Osteocyte (in vitro differentiated cells): ENCODE data around the gene PHACTR2. TPM values are rescaled to one million over a fixed set of nuclear protein-coding genes. Genes with fewer than 3 reads are reported as not detected.
"Not testable (repeated sequence)": the region's sequence is repeated elsewhere in the genome, so short reads cannot be mapped to it uniquely, and the experiment has no call there.

Source experiments
- DNase-seq: peaks from one replicate; pipeline ENCODE4 v3.0.0; 2021; ENCODE audit warnings: mixed read lengths; ENCODE audit not compliant: unreplicated experiment; ENCODE audit errors: extremely low spot score
- H3K27ac Mint-ChIP-seq: one replicate; pipeline ENCODE4 v1.8.0; 2021; ENCODE audit warnings: mild to moderate bottlenecking, mixed read lengths; ENCODE audit not compliant: unreplicated experiment
- H3K27me3 Mint-ChIP-seq: one replicate; pipeline ENCODE4 v1.8.0; 2021; ENCODE audit warnings: mixed read lengths; ENCODE audit not compliant: unreplicated experiment
- H3K36me3 Mint-ChIP-seq: one replicate; pipeline ENCODE4 v1.8.0; 2021; ENCODE audit warnings: mixed read lengths; ENCODE audit not compliant: unreplicated experiment
- H3K4me1 Mint-ChIP-seq: one replicate; pipeline ENCODE4 v1.8.0; 2021; ENCODE audit warnings: mixed read lengths; ENCODE audit not compliant: unreplicated experiment
- H3K4me3 Mint-ChIP-seq: one replicate; pipeline ENCODE4 v1.8.0; 2021; ENCODE audit warnings: mild to moderate bottlenecking, moderate library complexity, mixed read lengths; ENCODE audit not compliant: unreplicated experiment
- H3K9me3 Mint-ChIP-seq: one replicate; pipeline ENCODE4 v1.8.0; 2021; ENCODE audit warnings: mixed read lengths; ENCODE audit not compliant: unreplicated experiment
- CTCF ChIP-seq: fragments of 200-600 bp; sonication (generic); IDR thresholded peaks from 2 replicates; pipeline ENCODE4 v1.5.0; 2021; ENCODE audit warnings: antibody characterized with exemption, mild to moderate bottlenecking, moderate library complexity
- total RNA-seq: library from RNA; stranded (reverse); gene quantifications from 2 replicates; pipeline ENCODE4 v1.2.1, GENCODE V29; 2021

Gene PHACTR2
- total RNA-seq, 1 donor from 2014 or later = 312 TPM

- Mint-ChIP-seq H3K9me3 (peaks cover 9% of the 10 kb centered on the region), H3K27me3 (no peaks in the 10 kb centered on the region), H3K27ac (peak overlapping the region; percentile 4), H3K36me3 (peaks cover 72% of the 10 kb centered on the region), H3K4me3 (no peak overlapping the region), H3K4me1 (peaks cover 14% of the 10 kb centered on the region)
- DNase-seq = no peak
- TF ChIP-seq CTCF = no peak
Observed at GRCh38 chr6:143783077-143783476, 105.3 kb downstream of the PHACTR2 start.

DNA sequence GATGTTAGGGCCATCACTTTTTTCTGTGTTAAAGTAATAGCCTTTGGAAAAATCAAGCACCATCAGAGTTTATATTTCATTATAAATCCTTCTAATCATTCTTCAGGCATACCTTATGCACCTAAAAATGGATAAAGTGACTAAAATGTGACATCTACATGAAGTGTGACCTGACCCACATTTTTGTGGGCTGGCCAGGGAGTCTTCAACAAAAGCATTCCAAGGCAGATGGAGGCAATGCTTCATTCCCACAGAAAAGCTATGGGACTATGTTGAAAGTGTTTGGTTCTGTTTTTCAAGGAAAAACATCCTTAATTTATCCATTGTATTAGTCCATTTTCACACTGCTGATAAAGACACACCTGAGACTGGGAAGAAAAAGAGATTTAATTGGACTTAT is 106.6 kb downstream of the PHACTR2 start:
- peak overlapping the region; percentile 4 for H3K27ac Mint-ChIP-seq

DNA sequence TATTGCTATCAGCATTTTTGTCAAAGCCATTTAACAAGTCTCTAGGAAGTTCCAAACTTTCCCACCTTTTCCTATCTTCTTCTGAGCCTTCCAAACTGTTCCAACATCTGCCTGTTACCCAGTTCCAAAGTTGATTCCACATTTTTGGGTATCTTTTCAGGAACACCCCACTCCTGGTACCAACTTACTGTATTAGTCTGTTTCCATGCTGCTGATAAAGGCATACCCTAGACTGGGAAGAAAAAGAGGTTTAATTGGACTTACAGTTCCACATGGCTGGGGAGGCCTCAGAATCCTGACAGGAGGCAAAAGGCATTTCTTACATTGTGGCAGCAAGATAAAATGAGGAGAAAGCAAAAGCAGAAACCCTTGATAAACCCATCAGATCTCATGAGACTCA is 108.6 kb downstream of the PHACTR2 start:
- DNase-seq, H3K27ac Mint-ChIP-seq, H3K27me3 Mint-ChIP-seq, H3K9me3 Mint-ChIP-seq, H3K4me3 Mint-ChIP-seq: not testable (repeated sequence)
- peaks cover 15% of the 10 kb centered on the region for H3K4me1 Mint-ChIP-seq
- H3K36me3 Mint-ChIP-seq = peaks cover 77% of the 10 kb centered on the region

More for the DNA sequence above, 106.6 kb downstream of the PHACTR2 start:
- H3K4me3 Mint-ChIP-seq = no peak overlapping the region
- H3K36me3 Mint-ChIP-seq = peaks cover 70% of the 10 kb centered on the region
- TF ChIP-seq CTCF = no peak
- H3K27me3 Mint-ChIP-seq = no peaks in the 10 kb centered on the region
- peaks cover 9% of the 10 kb centered on the region for H3K9me3 Mint-ChIP-seq
- DNase-seq = no peak
- peaks cover 14% of the 10 kb centered on the region for H3K4me1 Mint-ChIP-seq

DNA sequence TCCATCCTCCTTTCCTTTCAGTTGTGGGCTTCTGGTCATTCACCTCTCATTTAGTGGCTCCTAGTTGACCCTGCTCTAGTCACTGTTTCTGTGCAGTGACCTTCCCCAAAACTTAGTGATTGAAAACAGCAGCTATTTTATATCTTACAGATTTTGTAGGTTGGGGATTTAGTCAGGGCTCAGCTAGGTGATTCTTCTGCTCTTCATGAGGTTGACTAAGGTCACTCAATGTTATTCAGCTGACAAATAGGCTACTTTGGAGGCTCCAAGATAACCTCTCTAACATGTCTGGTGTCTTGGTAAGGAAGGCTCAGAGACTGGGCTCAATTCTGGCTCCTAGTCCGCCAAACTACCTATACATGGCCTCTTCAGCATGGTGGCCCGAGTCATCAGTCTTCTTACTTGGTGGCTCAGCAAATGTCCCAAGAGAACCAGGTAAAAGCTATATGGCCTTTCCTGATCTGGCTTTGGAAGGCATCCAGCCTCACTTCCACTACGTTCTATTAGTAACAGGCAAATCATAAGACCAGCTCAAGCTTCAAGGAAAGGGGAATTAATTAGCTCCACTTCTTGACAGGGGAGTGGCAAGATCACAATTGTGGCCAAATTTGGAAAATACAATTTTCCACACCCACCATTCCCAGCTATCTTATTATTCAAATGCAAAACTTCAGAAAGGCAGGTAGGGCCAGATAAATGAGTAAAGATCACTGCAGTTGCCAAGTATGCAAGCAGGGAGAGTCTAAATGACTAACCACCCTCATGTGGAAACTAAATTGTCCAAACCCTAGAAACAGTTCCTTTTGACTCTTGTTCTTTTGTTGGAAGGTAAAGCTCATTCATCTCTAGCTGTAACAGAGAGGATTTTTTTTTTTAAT is 114.9 kb downstream of the PHACTR2 start:
- H3K4me3 Mint-ChIP-seq = no peak overlapping the region
- TF ChIP-seq CTCF = no peak

GRCh38 chr6:143793280-143793619 is 115.5 kb downstream of the PHACTR2 start:
- Mint-ChIP-seq H3K27ac (no peak overlapping the region), H3K4me1 (peaks cover 1% of the 10 kb centered on the region), H3K27me3 (no peaks in the 10 kb centered on the region), H3K4me3 (no peak overlapping the region), H3K9me3 (no peaks in the 10 kb centered on the region), H3K36me3 (peaks cover 74% of the 10 kb centered on the region)
- TF ChIP-seq CTCF = no peak
- no peak for DNase-seq

More for the DNA sequence above, 114.9 kb downstream of the PHACTR2 start:
- Mint-ChIP-seq H3K36me3 (peaks cover 71% of the 10 kb centered on the region), H3K9me3 (no peaks in the 10 kb centered on the region), H3K27me3 (no peaks in the 10 kb centered on the region), H3K4me1 (peaks cover 1% of the 10 kb centered on the region), H3K27ac (no peak overlapping the region)
- no peak for DNase-seq

DNA sequence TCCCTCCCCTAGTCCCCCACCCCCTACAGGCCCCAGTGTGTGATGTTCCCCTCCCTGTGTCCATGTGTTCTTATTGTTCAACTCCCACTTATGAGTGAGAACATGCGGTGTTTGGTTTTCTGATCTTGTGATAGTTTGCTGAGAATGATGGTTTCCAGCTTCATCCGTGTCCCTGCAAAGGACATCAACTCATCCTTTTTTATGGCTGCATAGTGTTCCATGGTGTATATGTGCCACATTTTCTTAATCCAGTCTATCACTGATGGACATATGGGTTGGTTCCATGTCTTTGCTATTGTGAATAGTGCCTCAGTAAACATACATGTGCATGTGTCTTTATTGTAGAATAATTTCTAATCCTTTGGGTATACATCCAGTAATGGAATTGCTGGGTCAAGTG is 118.8 kb downstream of the PHACTR2 start:
- DNase-seq, H3K4me1 Mint-ChIP-seq, H3K27ac Mint-ChIP-seq, H3K27me3 Mint-ChIP-seq, H3K4me3 Mint-ChIP-seq: not testable (repeated sequence)
- H3K9me3 Mint-ChIP-seq = peaks cover 15% of the 10 kb centered on the region
- peaks cover 77% of the 10 kb centered on the region for H3K36me3 Mint-ChIP-seq

DNA sequence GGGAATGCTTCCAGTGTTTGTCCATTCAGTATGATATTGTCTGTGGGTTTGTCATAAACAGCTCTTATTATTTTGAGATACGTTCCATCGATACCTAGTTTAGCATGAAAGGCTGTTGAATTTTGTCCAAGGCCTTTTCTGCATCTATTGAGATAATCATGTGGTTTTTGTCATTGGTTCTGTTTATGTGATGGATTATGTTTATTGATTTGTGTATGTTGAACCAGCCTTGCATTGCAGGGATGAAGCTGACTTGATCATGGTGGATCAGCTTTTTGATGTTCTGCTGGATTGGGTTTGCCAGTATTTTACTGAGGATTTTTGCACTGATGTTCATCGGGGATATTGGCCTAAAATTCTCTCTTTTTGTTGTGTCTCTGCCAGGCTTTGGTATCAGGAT is 120.7 kb downstream of the PHACTR2 start:
- H3K27ac Mint-ChIP-seq = not testable (repeated sequence)

More for the DNA sequence above, 120.7 kb downstream of the PHACTR2 start:
- peaks cover 73% of the 10 kb centered on the region for H3K36me3 Mint-ChIP-seq
- not testable (repeated sequence) for H3K27me3 Mint-ChIP-seq, DNase-seq, H3K4me3 Mint-ChIP-seq, H3K4me1 Mint-ChIP-seq
- H3K9me3 Mint-ChIP-seq = peaks cover 15% of the 10 kb centered on the region
